Astrocyte of the spinal cord (primary cell): Measurements from ENCODE around the gene DHCR24.

Experiments used
- DNase-seq: peaks from one replicate; pipeline ENCODE4 v3.0.0; 2011; ENCODE audit warnings: low read depth, low spot score
- H3K4me3 ChIP-seq: 2 replicates; pipeline ENCODE4 v1.5.1; 2011; ENCODE audit warnings: low read depth, mild to moderate bottlenecking, low read length, moderate library complexity
- CTCF ChIP-seq: IDR thresholded peaks from 2 replicates; pipeline ENCODE4 v1.5.1; 2012; ENCODE audit warnings: low read depth, mild to moderate bottlenecking, low read length, inconsistent platforms
- in situ Hi-C: cut with HindIII; loops from 2 replicates; pipeline ENCODE4 v1.10.0; 2017; ENCODE audit warnings: low sequenced_read_pairs

The DHCR24 gene

GRCh38 chr1:54814571-54814970 is 72.4 kb downstream of the DHCR24 start:
- in situ Hi-C loops = no loop called here
- no peak for DNase-seq
- no peak for TF ChIP-seq CTCF
- H3K4me3 ChIP-seq = no peak overlapping the region

- in situ Hi-C loops = no loop called here
- H3K4me3 ChIP-seq = no peak overlapping the region
- no peak for TF ChIP-seq CTCF
- DNase-seq = no peak
These were observed 72.9 kb downstream of the DHCR24 start for GRCh38 chr1:54814126-54814498.

GRCh38 chr1:54813485-54814125 is 73.4 kb downstream of the DHCR24 start:
- no peak overlapping the region for H3K4me3 ChIP-seq
- DNase-seq = no peak
- TF ChIP-seq CTCF = no peak
- in situ Hi-C loops = no loop called here

- TF ChIP-seq CTCF = no peak
- no peak for DNase-seq
- no peak overlapping the region for H3K4me3 ChIP-seq
- in situ Hi-C loops = no loop called here
These were observed 74.1 kb downstream of the DHCR24 start for GRCh38 chr1:54812801-54813484.

GRCh38 chr1:54811739-54812655 is 75.0 kb downstream of the DHCR24 start:
- no peak for TF ChIP-seq CTCF
- in situ Hi-C loops = no loop called here
- DNase-seq = no peak
- no peak overlapping the region for H3K4me3 ChIP-seq

GRCh38 chr1:54811066-54811465 is 75.9 kb downstream of the DHCR24 start:
- no peak for TF ChIP-seq CTCF
- H3K4me3 ChIP-seq = no peak overlapping the region
- DNase-seq = no peak
- in situ Hi-C loops = no loop called here
